T-helper 1 cell treated with Interleukin-12 subunit alpha and Interleukin-12 subunit beta and Interleukin-4 antibody, amounts not matched to agents 30 μg/mL and 1 μg/mL, for 36 hours (primary cell): ENCODE measurements around the gene NDOR1.
"Not testable (repeated sequence)": the region's sequence is repeated elsewhere in the genome, so short reads cannot be mapped to it uniquely, and the experiment has no call there.

Source experiments
- H3K27ac Mint-ChIP-seq: one replicate; pipeline ENCODE4 v1.8.0; 2021; ENCODE audit warnings: mild to moderate bottlenecking, mixed read lengths
- H3K27me3 Mint-ChIP-seq: one replicate; pipeline ENCODE4 v1.8.0; 2021; ENCODE audit warnings: low read depth, mixed read lengths
- H3K36me3 Mint-ChIP-seq: one replicate; pipeline ENCODE4 v1.8.0; 2021; ENCODE audit warnings: low read depth, mixed read lengths
- H3K4me1 Mint-ChIP-seq: one replicate; pipeline ENCODE4 v1.8.0; 2021; ENCODE audit warnings: low read depth, mixed read lengths
- H3K4me3 Mint-ChIP-seq: one replicate; pipeline ENCODE4 v1.8.0; 2021; ENCODE audit warnings: mild to moderate bottlenecking, moderate library complexity, mixed read lengths
- H3K9me3 Mint-ChIP-seq: one replicate; pipeline ENCODE4 v1.8.0; 2021; ENCODE audit warnings: mixed read lengths

Gene NDOR1

DNA sequence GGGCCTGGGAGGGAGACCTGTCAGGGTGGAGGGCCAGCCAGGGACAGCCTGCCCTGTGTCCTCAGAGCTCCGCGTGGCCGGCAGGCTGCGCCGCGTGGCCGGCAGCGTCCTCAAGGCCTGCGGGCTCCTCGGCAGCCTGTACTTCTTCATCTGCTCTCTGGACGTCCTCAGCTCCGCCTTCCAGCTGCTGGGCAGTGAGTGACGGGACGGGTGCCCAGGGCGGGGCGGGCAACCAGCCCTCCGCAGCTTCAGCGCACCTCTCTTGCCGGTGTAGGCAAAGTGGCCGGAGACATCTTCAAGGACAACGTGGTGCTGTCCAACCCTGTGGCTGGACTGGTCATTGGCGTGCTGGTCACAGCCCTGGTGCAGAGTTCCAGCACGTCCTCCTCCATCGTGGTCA is 27.0 kb downstream of the NDOR1 start:
- no peaks in the 10 kb centered on the region for H3K9me3 Mint-ChIP-seq
- H3K4me3 Mint-ChIP-seq, result no peak overlapping the region
- no peaks in the 10 kb centered on the region for H3K36me3 Mint-ChIP-seq
- no peak overlapping the region for H3K27ac Mint-ChIP-seq
- peaks cover 2% of the 10 kb centered on the region for H3K4me1 Mint-ChIP-seq
- H3K27me3 Mint-ChIP-seq, result no peaks in the 10 kb centered on the region

DNA sequence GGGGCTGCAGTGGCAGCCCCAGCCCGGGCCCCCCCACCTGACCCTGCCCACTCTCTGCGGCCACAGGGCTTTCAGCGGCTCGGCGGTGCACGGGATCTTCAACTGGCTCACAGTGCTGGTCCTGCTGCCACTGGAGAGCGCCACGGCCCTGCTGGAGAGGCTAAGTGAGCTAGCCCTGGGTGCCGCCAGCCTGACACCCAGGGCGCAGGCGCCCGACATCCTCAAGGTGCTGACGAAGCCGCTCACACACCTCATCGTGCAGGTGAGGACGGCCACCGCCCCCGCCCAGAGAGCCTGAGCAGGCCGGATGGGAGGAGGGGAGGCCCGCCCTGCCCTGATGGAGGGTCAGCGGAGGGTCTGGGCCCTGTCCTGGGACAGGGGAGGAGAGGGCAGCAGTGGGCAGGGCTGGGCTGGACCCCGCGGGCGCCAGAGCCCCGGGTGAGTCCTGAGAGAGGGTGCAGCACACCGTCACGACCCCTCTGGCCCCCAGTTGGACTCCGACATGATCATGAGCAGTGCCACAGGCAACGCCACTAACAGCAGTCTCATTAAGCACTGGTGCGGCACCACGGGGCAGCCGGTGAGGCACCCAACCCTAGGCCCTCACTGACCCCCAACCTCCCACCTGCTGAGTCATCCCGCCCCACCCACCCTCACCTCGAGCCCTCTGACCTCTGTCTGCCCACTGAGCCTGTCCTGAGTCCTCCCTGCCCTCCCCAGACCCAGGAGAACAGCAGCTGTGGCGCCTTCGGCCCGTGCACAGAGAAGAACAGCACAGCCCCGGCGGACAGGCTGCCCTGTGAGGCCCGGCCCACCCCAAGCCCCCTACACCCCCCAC is 27.9 kb downstream of the NDOR1 start:
- Mint-ChIP-seq H3K27me3 (no peaks in the 10 kb centered on the region), H3K4me3 (no peak overlapping the region)

DNA sequence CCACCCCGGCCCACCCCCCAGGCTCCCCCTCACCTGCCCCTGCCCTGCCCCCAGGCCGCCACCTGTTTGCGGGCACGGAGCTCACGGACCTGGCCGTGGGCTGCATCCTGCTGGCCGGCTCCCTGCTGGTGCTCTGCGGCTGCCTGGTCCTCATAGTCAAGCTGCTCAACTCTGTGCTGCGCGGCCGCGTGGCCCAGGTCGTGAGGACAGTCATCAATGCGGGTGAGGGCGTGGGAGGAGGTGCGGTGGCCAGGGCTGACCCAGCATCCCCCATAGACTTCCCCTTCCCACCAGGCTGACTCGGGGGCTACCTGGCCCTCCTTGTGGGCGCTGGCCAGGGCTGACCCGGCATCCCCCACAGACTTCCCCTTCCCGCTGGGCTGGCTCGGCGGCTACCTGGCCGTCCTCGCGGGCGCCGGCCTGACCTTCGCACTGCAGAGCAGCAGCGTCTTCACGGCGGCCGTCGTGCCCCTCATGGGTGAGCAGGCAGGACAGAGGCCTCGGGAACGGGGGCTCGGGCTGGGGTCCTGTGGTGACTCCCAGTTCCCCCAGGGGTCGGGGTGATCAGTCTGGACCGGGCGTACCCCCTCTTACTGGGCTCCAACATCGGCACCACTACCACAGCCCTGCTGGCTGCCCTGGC is 28.7 kb downstream of the NDOR1 start:
- Mint-ChIP-seq H3K4me3 (no peak overlapping the region), H3K4me1 (peaks cover 2% of the 10 kb centered on the region), H3K36me3 (no peaks in the 10 kb centered on the region), H3K27me3 (no peaks in the 10 kb centered on the region), H3K9me3 (no peaks in the 10 kb centered on the region), H3K27ac (no peak overlapping the region)

More for the DNA sequence above, 27.9 kb downstream of the NDOR1 start:
- H3K27ac Mint-ChIP-seq, result no peak overlapping the region
- H3K36me3 Mint-ChIP-seq, result no peaks in the 10 kb centered on the region
- no peaks in the 10 kb centered on the region for H3K4me1 Mint-ChIP-seq
- no peaks in the 10 kb centered on the region for H3K9me3 Mint-ChIP-seq

DNA sequence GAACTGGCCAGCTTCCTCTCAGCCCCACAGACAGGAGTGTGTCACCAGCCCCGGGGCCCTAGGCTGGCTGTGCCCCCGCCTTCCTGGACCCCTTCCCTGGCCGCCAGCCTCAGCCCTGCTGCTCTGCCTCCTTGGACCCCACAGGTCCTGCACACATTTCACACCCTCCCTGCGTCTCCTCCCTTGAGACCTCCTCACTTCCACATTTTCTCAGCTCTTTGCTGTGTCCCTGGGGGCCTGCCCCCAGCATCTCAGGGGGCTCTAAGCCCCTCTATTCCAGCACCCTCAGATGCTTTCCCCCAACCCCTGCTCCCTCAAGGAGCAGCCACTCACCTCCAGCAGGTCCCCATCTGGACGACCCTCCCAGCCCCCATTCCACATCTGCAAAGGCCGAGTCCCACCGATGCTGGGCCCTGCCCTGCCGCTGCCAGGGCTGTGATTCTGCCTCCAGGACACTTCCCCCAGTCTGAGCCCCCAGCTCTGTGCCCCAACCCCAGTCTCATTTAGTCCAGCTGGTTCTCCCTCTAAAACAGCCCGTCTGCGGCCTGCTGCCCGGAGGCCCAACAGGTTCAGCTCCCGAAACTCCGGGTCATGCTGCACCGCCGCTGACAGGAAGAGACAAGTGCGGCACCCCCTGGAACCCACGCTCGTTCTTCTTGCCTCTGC is 29.4 kb downstream of the NDOR1 start:
- Mint-ChIP-seq H3K4me1 (peaks cover 2% of the 10 kb centered on the region), H3K36me3 (no peaks in the 10 kb centered on the region), H3K4me3 (no peak overlapping the region), H3K9me3 (no peaks in the 10 kb centered on the region), H3K27ac (no peak overlapping the region), H3K27me3 (no peaks in the 10 kb centered on the region)

DNA sequence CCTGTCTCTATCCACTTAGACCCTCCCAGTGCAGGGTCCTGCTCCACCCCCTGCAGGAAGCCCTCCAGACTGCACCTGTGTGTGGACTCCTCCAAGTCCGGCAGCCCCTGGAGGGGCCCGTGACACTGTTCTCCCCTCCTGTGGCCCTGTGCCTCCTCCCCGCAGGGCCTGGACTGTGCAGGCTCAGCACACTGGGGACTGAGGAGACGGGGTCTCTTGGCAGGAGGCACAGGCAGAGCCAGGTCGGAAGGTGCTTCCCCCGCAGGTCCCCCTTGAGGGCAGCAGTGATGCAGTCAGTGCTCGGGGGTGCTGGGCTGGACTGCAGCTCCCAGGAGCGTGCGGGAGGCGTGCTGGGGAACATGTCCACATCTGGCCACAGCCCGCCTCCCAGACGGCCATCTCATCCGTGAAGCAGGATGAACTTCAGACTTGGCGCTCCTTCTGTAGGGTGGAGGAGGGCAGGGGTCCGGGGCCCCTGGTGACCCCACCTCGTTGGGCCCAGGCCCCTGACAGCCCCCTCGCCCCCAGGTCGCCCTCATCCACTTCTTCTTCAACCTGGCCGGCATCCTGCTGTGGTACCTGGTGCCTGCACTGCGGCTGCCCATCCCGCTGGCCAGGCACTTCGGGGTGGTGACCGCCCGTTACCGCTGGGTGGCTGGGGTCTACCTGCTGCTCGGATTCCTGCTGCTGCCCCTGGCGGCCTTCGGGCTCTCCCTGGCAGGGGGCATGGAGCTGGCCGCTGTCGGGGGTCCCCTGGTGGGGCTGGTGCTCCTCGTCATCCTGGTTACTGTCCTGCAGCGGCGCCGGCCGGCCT is 30.1 kb downstream of the NDOR1 start:
- no peaks in the 10 kb centered on the region for H3K9me3 Mint-ChIP-seq
- no peaks in the 10 kb centered on the region for H3K36me3 Mint-ChIP-seq
- no peaks in the 10 kb centered on the region for H3K27me3 Mint-ChIP-seq
- peaks cover 2% of the 10 kb centered on the region for H3K4me1 Mint-ChIP-seq
- no peak overlapping the region for H3K4me3 Mint-ChIP-seq
- no peak overlapping the region for H3K27ac Mint-ChIP-seq

GRCh38 chr9:137236238-137236935 is 30.9 kb downstream of the NDOR1 start:
- H3K27me3 Mint-ChIP-seq, result no peaks in the 10 kb centered on the region
- H3K36me3 Mint-ChIP-seq, result peaks cover 4% of the 10 kb centered on the region
- no peak overlapping the region for H3K4me3 Mint-ChIP-seq
- no peaks in the 10 kb centered on the region for H3K9me3 Mint-ChIP-seq
- no peak overlapping the region for H3K27ac Mint-ChIP-seq
- H3K4me1 Mint-ChIP-seq, result peaks cover 2% of the 10 kb centered on the region

DNA sequence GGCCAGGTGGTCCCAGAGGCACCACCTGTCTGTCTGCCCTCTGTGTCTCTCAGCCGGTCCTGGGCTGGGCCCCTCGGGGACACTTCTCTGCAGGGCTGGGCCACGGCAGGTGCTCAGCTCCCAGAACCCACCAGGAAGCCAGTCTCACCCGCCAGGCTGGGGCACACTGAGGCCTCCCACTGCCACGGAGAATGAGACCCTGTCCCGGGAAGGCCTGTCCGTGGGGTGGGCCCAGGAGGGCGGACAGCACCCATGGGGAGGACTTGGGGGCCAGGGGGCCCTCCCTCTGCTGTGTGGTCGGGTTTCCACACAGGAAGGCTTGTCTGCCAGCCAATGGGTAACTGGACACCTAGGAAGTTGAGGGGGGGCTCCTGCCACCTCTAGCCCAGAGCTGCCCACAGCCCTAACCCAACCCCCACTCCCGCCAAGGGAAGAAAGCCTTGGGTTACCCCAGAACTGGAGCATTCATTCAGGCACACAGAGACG is 31.5 kb downstream of the NDOR1 start:
- H3K27me3 Mint-ChIP-seq, result no peaks in the 10 kb centered on the region
- H3K27ac Mint-ChIP-seq, result no peak overlapping the region
- H3K4me1 Mint-ChIP-seq, result peaks cover 2% of the 10 kb centered on the region
- H3K36me3 Mint-ChIP-seq, result peaks cover 4% of the 10 kb centered on the region
- no peak overlapping the region for H3K4me3 Mint-ChIP-seq
- no peaks in the 10 kb centered on the region for H3K9me3 Mint-ChIP-seq

DNA sequence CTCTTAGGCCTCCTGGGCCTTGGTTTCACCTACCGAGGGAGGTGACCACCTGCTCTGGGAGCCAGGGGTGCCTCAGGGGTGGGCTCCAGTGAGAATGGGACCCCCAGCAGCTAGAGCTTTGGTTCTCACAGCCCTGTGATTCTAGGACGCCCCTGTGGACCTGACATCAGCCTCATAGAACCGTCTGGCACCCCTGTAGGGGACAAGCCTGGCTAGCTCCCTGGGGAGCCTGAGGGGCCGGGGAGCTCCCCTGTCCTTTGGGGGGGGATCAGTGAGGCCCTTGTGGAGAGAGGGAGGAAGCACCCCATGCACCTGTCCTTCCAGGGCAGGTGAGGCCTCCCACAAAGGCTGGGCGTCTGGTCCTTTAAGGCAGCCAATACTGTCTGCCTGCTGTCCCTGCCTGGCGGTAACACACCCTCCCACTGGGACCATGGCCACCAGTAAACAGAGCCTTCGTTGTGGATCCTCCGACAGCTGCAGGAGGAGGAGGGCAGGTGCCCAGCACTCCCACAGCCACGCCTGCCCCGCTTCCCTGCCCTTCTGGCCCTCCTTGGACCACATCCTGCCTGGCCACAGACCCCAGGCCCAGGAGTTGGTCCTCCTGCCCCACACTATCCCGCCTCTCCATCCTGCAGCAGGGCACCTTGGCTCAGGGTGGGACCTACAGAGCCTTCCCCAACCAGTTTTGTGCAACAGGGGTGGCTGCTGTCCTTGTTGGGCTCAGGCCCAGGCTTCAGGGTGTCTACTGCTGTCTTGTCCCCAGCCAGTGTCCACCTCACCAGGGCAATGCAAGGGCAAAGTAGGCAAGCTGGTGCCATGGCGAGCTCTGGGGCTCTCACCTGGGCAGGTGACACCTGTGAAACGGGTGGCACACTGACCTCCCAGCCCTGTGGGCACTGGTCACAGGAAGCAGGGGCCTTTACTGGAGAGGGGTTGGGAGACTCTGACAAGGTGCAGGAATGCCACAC is 32.5 kb downstream of the NDOR1 start:
- Mint-ChIP-seq H3K4me3 (no peak overlapping the region), H3K27ac (no peak overlapping the region), H3K9me3 (no peaks in the 10 kb centered on the region), H3K4me1 (peaks cover 11% of the 10 kb centered on the region), H3K36me3 (peaks cover 13% of the 10 kb centered on the region), H3K27me3 (no peaks in the 10 kb centered on the region)

DNA sequence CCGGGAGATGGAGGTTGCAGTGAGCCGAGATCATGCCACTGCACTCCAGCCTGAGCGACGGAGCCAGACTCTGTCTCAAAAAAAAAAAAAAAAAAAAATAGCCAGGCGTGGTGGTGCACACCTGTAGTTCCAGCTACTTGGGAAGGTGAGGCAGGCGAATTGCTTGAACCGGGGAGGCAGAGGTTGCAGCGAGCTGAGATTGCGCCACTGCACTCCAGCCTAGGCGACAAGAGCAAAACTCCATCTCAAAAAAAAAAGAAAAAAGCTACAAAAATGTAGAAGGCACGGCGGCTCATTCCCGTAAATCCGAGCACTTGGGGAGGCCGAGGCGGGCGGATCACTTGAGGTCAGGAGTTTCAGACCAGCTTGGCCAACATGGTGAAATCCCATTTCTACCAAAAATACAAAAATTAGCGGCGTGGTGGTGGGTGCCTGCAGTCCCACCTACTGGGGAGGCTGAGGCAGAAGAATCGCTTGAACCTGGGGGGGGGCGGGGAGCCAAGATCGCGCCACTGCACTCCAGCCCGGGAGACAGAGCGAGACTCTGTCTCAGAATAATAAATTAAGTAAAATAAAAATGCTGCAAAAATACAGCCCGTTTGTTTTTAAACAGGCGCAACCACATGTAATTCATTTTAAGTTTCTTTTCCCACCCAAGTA is 34.2 kb downstream of the NDOR1 start:
- Mint-ChIP-seq H3K4me1 (peaks cover 23% of the 10 kb centered on the region), H3K4me3 (peak overlapping the region; percentile 75), H3K36me3 (peaks cover 24% of the 10 kb centered on the region), H3K27ac (peak overlapping the region; percentile 49)
- not testable (repeated sequence) for H3K9me3 Mint-ChIP-seq, H3K27me3 Mint-ChIP-seq

- Mint-ChIP-seq H3K9me3 (no peaks in the 10 kb centered on the region), H3K4me1 (peaks cover 23% of the 10 kb centered on the region), H3K36me3 (peaks cover 24% of the 10 kb centered on the region), H3K27ac (peak overlapping the region; percentile 45), H3K27me3 (no peaks in the 10 kb centered on the region), H3K4me3 (peak overlapping the region; percentile 75)
These were observed 34.9 kb downstream of the NDOR1 start for GRCh38 chr9:137240318-137240840.

DNA sequence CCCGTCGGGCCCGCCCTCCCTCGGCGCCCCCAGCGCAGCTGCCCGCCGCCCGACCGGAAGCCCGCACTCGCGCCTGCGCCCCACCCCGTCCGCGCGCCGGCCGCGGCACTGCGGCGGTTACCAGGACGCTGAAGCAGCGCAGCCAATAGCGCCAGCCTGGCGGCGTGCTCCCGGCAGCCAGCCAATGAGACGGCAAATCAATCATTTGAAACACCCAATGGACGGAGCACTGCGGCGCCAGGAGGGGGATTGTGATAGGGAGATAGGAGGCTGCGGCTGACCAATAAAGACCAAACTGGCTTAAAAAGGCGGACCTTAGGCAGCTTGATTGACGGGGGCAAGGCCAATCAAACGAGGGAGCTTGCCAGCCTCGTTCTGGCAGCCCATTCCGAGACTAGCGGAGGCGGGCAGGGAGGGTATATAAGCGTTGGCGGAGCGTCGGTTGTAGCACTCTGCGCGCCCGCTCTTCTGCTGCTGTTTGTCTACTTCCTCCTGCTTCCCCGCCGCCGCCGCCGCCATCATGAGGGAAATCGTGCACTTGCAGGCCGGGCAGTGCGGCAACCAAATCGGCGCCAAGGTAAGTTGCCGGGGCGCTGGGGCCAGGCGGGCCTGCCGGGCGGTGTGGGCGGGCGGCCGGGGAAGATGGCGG is 35.5 kb downstream of the NDOR1 start, which contains the start of gene TUBB4B:
TSS of gene TUBB4B (plus strand) at position 447 of the 649 bp plus-strand sequence. CDS start at position 521, 74 bp downstream.
- Mint-ChIP-seq H3K36me3 (peaks cover 24% of the 10 kb centered on the region), H3K9me3 (no peaks in the 10 kb centered on the region), H3K4me1 (peaks cover 23% of the 10 kb centered on the region), H3K27me3 (no peaks in the 10 kb centered on the region), H3K4me3 (peak within 1 kb of the TSS; percentile 87), H3K27ac (peak within 1 kb of the TSS; percentile 90)
